Stimulated activated CD4-positive, alpha-beta T cell treated with anti-CD3 and anti-CD28 coated beads, Interleukin-1b, Interleukin-23, amount 100 ng/mL, for 24 hours (primary cell): ENCODE measurements around the gene CCDC149.

ENCODE experiments used
- DNase-seq, 4 experiments: peaks; one replicate each; pipeline ENCODE4 v3.0.0-alpha.2; 2020; ENCODE audit warnings: low read depth in 4 of 4, low spot score in 1 of 4

Gene CCDC149

GRCh38 chr4:24912252-24913118 is at the start of gene CCDC149:
CCDC149 (minus strand) TSS chr4:24913042; CDS start chr4:24912864, 178 bp downstream.
- no peak for DNase-seq

- DNase-seq = no peak
These were observed 45.0 kb upstream of the CCDC149 start for GRCh38 chr4:24957886-24958285.

- DNase-seq = no peak
These were observed 43.9 kb upstream of the CCDC149 start for GRCh38 chr4:24956763-24957162.

GRCh38 chr4:24956091-24956490 is 43.2 kb upstream of the CCDC149 start:
- DNase-seq = no peak

DNA sequence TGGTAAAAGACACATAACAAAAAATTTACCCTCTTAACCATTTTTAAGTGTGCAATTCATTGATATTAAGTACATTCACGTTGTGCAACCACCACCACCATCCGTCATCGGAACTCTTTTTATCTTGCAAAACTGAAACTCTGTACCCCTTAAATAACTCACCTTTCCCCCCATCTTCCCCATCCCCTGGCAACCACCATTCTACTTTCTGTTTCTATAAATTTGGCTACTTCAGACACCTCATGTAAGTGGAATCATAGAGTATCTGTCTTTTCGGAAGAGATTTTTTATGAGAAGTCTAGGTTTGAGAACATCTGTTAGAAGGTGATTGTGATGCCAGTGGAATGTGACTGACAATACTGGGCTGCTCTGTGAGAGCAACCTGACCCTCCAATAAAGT is 39.8 kb upstream of the CCDC149 start:
- DNase-seq = no peak

DNA sequence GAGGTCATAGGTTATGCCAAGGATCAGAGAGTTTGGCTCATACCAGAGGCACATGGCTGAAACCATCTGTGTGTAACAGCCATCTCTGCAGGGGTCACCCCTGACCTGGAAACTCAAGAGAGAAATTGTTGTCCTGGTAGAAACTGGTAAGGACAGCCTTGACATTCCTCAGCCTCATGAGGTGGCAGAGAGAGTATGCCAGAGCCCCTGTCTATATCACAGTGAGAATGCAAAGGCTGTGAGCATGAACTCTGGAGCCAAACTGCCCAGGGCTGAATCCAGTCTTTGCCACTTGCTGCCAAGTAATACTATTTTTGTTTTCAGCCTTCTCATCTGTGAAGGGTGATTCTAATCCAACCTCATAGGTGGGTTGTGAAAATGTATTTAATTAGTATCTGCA is 37.1 kb upstream of the CCDC149 start:
- DNase-seq = no peak

GRCh38 chr4:24937917-24938281 is 25.1 kb upstream of the CCDC149 start:
- no peak for DNase-seq

DNA sequence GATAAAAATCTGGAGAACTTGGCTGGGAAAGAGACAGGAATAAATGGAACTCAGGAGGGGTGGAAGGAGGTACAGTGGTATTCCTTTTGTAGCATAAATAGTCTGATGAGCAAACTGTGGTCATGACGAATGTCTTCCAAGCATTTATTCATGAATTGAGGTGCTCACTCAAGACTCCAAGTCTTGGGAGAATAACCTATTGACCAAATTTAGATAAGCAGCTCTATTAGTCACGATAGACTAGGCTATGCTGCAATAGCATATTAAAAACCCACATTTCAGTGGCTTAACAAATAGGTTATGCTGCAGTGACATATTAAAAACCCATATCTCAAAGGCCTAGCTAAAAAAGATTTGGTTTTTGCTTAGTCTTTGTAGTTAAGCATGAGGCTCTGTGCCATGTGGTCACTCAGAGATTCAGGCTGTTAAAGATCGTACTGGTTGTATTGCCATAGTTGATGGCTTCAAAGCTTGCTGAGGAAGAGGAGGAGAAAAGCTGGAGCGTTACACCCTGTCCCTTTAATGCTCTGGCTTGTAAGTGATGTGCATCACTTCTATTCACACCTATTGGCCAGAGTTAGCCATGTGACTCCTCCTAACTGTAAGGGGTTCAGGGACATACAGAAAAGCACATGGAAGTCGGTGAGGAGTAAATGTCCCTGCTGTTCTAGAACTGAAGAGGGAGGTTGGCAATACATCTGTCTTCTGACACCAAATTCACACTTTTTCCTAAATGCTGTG is 24.5 kb upstream of the CCDC149 start:
- no peak for DNase-seq

- DNase-seq = no peak
These were observed 23.0 kb upstream of the CCDC149 start for GRCh38 chr4:24935856-24936255.

- DNase-seq = no peak
These were observed 21.5 kb upstream of the CCDC149 start for GRCh38 chr4:24934311-24934710.

DNA sequence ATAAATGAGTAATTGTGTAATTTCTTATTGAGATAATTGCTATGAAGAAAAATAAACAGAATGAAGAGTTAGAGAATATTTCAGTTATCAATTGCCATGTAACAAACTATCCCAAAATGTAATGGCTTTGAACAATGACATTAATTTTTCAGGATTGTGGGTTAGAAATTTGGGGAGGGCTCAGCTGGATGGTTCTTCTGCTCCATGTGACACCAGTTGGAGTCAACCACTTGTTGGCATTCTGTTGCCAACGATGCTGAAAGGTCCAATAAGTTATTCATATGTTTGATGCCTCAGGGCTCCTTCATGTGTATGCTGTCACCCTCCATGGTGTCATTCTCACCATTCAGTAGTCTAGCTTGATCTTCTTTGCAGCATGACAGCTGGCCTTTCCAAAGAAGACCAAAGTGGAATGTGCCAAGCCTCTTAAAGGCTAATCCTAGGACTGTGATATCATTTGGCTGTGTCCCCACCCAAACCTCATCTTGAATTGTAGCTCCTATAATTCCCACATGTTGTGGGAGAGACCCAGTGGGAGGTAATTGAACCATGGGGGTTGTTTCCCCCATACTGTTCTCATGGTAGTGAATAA is 20.9 kb upstream of the CCDC149 start:
- DNase-seq = no peak

- no peak for DNase-seq
These were observed 19.8 kb upstream of the CCDC149 start for GRCh38 chr4:24932515-24933225.

- no peak for DNase-seq
These were observed 17.3 kb upstream of the CCDC149 start for GRCh38 chr4:24930151-24930550.

DNA sequence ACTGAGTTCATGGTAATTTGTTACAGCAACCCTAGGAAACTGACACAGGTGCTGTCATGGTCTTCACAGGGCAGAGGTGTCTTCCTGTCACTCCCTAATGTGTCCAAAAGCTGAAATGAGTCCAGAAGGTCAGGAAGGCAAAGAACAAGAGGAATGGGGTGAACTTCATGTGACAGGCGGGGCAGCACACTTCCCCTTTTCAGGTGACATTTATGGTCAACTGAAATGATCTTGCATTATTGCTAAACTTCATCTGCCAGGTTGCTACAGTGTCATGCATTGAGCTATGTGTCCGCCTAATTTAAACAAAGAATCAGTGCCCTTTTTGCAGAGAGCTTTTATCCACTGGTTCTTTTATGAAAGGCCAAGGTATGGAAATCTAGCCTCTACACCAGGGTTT is 15.9 kb upstream of the CCDC149 start:
- no peak for DNase-seq

DNA sequence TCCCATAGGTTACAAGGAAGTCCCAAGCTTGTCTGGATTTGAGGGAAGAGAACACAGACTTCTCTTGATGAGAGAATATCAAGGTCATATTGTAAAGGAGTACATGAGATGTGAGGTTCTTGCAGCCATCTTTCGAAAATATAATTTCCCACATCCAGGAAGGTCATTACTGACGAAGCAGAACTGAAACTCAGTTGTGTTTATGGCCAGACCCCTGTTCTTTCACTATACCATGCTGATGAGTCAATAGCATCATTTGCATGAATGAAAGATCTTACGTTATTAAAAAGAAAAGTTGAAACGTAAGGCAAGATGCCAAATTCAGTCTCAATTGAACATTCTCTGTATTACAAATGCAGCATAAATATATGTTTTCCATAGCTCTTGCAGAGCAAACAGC is 14.2 kb upstream of the CCDC149 start:
- no peak for DNase-seq

DNA sequence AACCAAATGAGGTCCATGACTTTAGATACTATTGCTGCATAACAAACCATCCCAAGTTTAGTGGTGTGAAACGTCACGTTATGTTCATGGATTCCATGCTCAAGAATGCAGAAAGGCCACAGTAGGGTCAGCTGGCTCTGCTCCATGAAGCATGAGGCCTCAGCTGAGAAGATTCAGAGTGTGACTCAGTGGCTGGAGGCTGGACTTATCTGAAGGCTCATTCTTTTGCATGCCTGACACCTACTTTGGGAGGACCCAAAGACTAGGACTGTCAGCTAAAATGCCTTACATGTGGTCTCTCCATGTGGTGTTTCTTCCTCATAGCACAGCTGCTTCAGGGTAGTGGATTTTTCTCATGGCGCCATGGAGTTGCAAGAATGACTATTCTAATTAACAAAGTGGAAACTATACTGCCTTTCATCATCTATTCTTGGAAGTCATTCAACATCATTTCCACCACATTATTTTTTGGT is 11.5 kb upstream of the CCDC149 start:
- no peak for DNase-seq

DNA sequence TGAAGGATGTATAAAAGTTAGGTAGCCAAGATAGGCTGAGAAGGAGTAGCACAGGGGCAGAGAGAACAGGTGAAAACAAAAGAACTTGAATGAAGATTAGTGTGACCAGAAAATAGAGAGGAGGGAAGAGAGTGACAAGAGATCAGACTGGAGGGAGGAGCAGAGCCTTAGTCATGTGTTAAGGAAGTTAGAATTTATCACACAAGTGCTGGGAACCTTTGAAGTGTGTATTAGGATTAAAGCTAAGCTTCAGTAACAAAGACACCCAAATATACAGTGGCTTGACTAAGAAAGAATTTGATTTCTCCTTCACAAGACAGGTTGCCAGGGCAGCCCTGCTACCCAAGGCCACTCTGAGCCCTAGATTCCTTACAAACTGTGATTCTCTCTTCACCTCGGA is 10.7 kb upstream of the CCDC149 start:
- no peak for DNase-seq

DNA sequence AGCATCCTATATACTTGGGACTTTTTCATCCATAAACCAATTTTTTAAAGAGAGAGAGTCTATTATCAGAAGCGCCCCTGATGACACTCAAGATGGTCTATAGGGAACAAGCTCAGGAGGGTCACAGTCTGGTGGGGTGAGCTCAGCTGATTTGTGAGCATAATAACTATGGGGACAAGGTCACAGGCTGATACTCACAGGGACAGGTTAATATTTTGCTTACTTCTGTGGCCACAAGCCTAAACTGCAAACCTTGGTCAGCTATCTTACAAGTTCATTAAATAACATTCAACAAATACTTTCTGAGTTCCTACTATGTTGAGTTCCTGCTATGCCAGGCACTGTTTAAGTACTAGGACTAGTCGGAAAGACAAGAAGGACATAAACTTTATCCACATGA is 10.2 kb upstream of the CCDC149 start:
- no peak for DNase-seq

DNA sequence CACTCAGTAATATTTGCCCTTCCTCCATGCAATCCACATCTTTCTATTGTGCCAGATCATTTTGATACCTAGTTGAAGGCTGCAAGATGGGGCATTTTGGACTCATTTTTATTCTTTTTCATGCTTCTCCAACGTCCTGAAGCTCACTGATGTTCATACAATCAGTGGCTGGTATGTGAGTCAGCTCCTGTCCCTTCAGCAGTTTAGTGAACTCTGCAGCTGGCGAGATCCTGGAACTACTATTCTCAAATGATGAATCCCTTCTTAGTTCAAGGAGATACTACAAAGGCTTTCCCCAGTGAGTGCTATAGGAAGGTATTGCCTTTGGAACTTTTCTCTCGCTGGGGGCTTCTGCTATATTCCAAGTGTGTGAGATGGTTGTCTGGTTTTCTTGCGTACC is 9.6 kb upstream of the CCDC149 start:
- DNase-seq = no peak

GRCh38 chr4:24921491-24921890 is 8.6 kb upstream of the CCDC149 start:
- DNase-seq = no peak

GRCh38 chr4:24920008-24920407 is 7.2 kb upstream of the CCDC149 start:
- no peak for DNase-seq
